Adrenal gland (tissue), 19 donors: ENCODE results near the gene MSS51. TPM values are rescaled to one million over a fixed set of nuclear protein-coding genes. Genes with fewer than 3 reads are reported as not detected.

Experiments used
- DNase-seq, 7 donors: peaks; one replicate each; pipeline ENCODE4 v3.0.0-alpha.2; 2019 to 2020
- H3K27ac ChIP-seq, 5 donors: fragments of 200-600 bp; sonication (generic) in 4 of 5; 1 replicate in 3 of 5; 2 replicates in 2 of 5; pipeline versions ENCODE4 v1.5.1 to v1.8.0; 2016 to 2020; ENCODE audit warnings: mild to moderate bottlenecking in 1 of 5
- H3K27me3 ChIP-seq: fragments of 200-600 bp; 2 replicates; pipeline ENCODE4 v1.8.0; 2021
- H3K36me3 ChIP-seq, 2 donors: fragments of 200-600 bp; replicated peaks in 1 of 2; 1 replicate in 1 of 2; 2 replicates in 1 of 2; pipeline versions ENCODE4 v1.5.1 to v1.8.0; 2018 to 2022
- H3K4me1 ChIP-seq, 2 donors: fragments of 200-600 bp; replicated peaks in 1 of 2; 1 replicate in 1 of 2; 2 replicates in 1 of 2; pipeline versions ENCODE4 v1.5.1 to v1.8.0; 2018 to 2021
- H3K4me3 ChIP-seq, 4 donors: fragments of 200-600 bp; sonication (generic) in 3 of 4; one replicate each; pipeline ENCODE4 v1.5.1; 2016 to 2018
- H3K9me3 ChIP-seq, 3 donors: fragments of 200-600 bp; sonication (generic) in 1 of 3; replicated peaks in 1 of 3; 1 replicate in 2 of 3; 2 replicates in 1 of 3; pipeline versions ENCODE4 v1.5.1 to v1.8.0; 2016 to 2021
- CTCF ChIP-seq, 6 experiments: fragments of 450-650 bp in 4 of 6; fragments of 200-600 bp in 2 of 6; sonication (generic) in 1 of 6; IDR thresholded peaks; 1 replicate in 5 of 6; 2 replicates in 1 of 6; pipeline versions ENCODE4 v1.5.1 to v1.8.0; 2016 to 2021; ENCODE audit warnings: antibody characterized with exemption in 6 of 6, mild to moderate bottlenecking in 2 of 6, moderate library complexity in 1 of 6
- POLR2A ChIP-seq, 2 donors: fragments of 450-650 bp; IDR thresholded peaks; one replicate each; pipeline ENCODE4 v1.6.1; 2017; ENCODE audit warnings: antibody characterized with exemption in 2 of 2, mild to moderate bottlenecking in 2 of 2, moderate library complexity in 1 of 2
- WGBS, 4 donors: extraction: QIAGEN DNeasy Blood & Tissue Kit in 2 of 4; methylation state at CpG; one replicate each; pipeline versions ENCODE4 v1.1.5 to v1.1.7; 2013 to 2017; 5-methylcytosine and 5-hydroxymethylcytosine counted together
- intact Hi-C, 2 donors: fragments of 100-400 bp; cut with DNase I; formaldehyde crosslinking; loops; one replicate each; pipeline versions ENCODE4 v1.14.1 to v1.15.0; 2022 to 2023
- long read RNA-seq, 10 donors: library from polyadenylated mRNA in 3 of 10; unstranded in 2 of 10; stranded (forward) in 1 of 10; transcript quantifications; one replicate each; pipeline ENCODE4 v2.0.0 and lab custom pipeline, GENCODE V29; 2021 to 2026
- polyA plus RNA-seq, 3 donors: library from polyadenylated mRNA; stranded (reverse); fragments of 200-250 nt in 2 of 3; fragments of 350-450 nt in 1 of 3; fragmentation: Illumina TruSeq in 1 of 3; extraction: RNeasy Lipid Tissue Mini Kit (QIAGEN cat#74804) in 1 of 3; gene quantifications; one replicate each; pipeline ENCODE4 v1.2.3, GENCODE V29; 2013 to 2014
- total RNA-seq, 9 donors: library from RNA; depleted of rRNA in 4 of 9; stranded (reverse); fragments of >200 nt in 4 of 9; fragments of 120-200 nt in 1 of 9; fragmentation: NEBNext Ultra II Directional in 1 of 9; extraction: Animal tissue kit (Norgen Biotek cat#: 25700) in 1 of 9; gene quantifications; one replicate each; pipeline versions ENCODE4 v1.1.0 to v1.2.4, GENCODE V29; 2013 to 2023
- donor health status: healthy with polysubstance abuse.
- donor health status: Bipolar disorder and iron deficiency.
- donor health status: DM: yes; HTN: yes; CAD: no.
- donor health status: DM: no; HTN: no; CAD: no.
- donor health status: DM: no; HTN: no; CAD: no.
- donor health status: DM: yes; HTN: yes; CAD: no.

The MSS51 gene
- total RNA-seq: 1 to 10 TPM in 5 of 9 donors, under 1 TPM in 4; 0.30 to 3.8 (median 1.3) TPM
- 1 to 10 TPM in 2 of 3 donors, under 1 TPM in 1; 0.71 to 6.4 (median 3.0) TPM for polyA plus RNA-seq
- long read RNA-seq, donor 1: 0 reads
- long read RNA-seq, donor 2: 0 reads
- long read RNA-seq, donor 3: 0 reads
- long read RNA-seq, donor 4: 0 reads
- long read RNA-seq, donor 5: 0 reads
- long read RNA-seq, donor 6: 0 reads
- long read RNA-seq, donor 7: 0 reads
- long read RNA-seq, donor 8: 0 reads
- long read RNA-seq, donor 9: 0 reads
- long read RNA-seq, donor 10: 0 reads

DNA sequence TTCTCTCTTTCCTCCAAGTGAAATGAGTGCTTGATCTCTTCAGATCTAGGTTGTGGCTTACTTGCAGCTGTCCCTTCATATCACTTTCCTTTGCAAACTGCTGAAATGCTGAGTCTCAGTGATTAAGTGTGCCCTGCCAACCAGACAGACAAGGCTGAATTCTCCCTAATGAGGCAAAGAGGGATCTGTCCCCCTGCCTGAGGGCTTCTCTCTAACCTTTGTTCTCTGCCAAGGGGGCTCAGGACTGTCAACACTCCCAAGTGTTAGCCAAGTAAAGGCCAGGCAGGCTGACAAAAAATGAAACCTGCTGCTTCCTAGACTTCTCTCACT lies at the start of gene MSS51:
TSS of gene MSS51 (minus strand) at position 24 of the 330 bp plus-strand sequence. CDS start 5,277 bp downstream, outside the sequence.
- Histone ChIP-seq H3K27ac (no peak within 1 kb of the TSS), H3K36me3 (peaks cover 0 to 15% of the 10 kb centered on the region in 2 donors), H3K4me1 (no peaks in the 10 kb centered on the region), H3K9me3 (no peaks in the 10 kb centered on the region), H3K27me3 (no peaks in the 10 kb centered on the region), H3K4me3 (no peak within 1 kb of the TSS)
- no peak for TF ChIP-seq CTCF (IDR thresholded peaks at IDR 0.05)
- TF ChIP-seq POLR2A (IDR thresholded peaks at IDR 0.05): no peak
- intact Hi-C loops: no loop called here
- no peak for DNase-seq

GRCh38 chr10:73480158-73480557 lies 46.8 kb upstream of the MSS51 start:
- no peaks in the 10 kb centered on the region for H3K27me3 ChIP-seq
- intact Hi-C loops: loop anchor here in 1 of 2 donors (10.0 kb wide), 1 partner anchor 215 kb away; no protein-coding TSS in a partner anchor
- TF ChIP-seq CTCF (IDR thresholded peaks at IDR 0.05): no peak
- no peak for TF ChIP-seq POLR2A (IDR thresholded peaks at IDR 0.05)
- peaks cover 0 to 51% of the 10 kb centered on the region in 2 donors for H3K36me3 ChIP-seq
- WGBS, 4 donors: 82 to 87% (median 84%) methylated on average over 7 of the region's 7 CpGs
- peaks cover 0 to 5% of the 10 kb centered on the region in 2 donors for H3K4me1 ChIP-seq
- no peak overlapping the region for H3K27ac ChIP-seq
- no peak for DNase-seq
- no peak overlapping the region for H3K4me3 ChIP-seq
- no peaks in the 10 kb centered on the region for H3K9me3 ChIP-seq

- intact Hi-C loops: no loop called here
- WGBS, 4 donors: 81 to 85% (median 82%) methylated on average over 3 of the region's 3 CpGs
- peaks cover 0 to 60% of the 10 kb centered on the region in 2 donors for H3K36me3 ChIP-seq
Observed at GRCh38 chr10:73478636-73479035, 45.3 kb upstream of the MSS51 start.

GRCh38 chr10:73471226-73471625 lies 37.9 kb upstream of the MSS51 start:
- intact Hi-C loops: no loop called here
- Histone ChIP-seq H3K4me3 (no peak overlapping the region), H3K36me3 (peaks cover 0 to 69% of the 10 kb centered on the region in 2 donors), H3K9me3 (no peaks in the 10 kb centered on the region), H3K27me3 (no peaks in the 10 kb centered on the region), H3K27ac (no peak overlapping the region), H3K4me1 (no peaks in the 10 kb centered on the region)
- no peak for DNase-seq
- WGBS, 4 donors: 74 to 83% (median 77%) methylated on average over 3 of the region's 3 CpGs
- no peak for TF ChIP-seq POLR2A (IDR thresholded peaks at IDR 0.05)
- TF ChIP-seq CTCF (IDR thresholded peaks at IDR 0.05): no peak

More at GRCh38 chr10:73478636-73479035, 45.3 kb upstream of the MSS51 start:
- DNase-seq: no peak
- Histone ChIP-seq H3K4me1 (peaks cover 0 to 5% of the 10 kb centered on the region in 2 donors), H3K9me3 (no peaks in the 10 kb centered on the region), H3K27me3 (no peaks in the 10 kb centered on the region), H3K27ac (no peak overlapping the region), H3K4me3 (no peak overlapping the region)
- no peak for TF ChIP-seq POLR2A (IDR thresholded peaks at IDR 0.05)
- no peak for TF ChIP-seq CTCF (IDR thresholded peaks at IDR 0.05)
